HG03521 (cell line): ENCODE measurements around the gene STX18.
"Not testable (repeated sequence)": the region's sequence is repeated elsewhere in the genome, so short reads cannot be mapped to it uniquely, and the experiment has no call there.

ENCODE experiments used
- ATAC-seq: cut with Tn5 transposase; IDR thresholded peaks from one replicate; pipeline ENCODE4 v1.9.1; 2021; ENCODE audit warnings: mild to moderate bottlenecking, moderate library complexity; ENCODE audit not compliant: unreplicated experiment

STX18 gene

DNA sequence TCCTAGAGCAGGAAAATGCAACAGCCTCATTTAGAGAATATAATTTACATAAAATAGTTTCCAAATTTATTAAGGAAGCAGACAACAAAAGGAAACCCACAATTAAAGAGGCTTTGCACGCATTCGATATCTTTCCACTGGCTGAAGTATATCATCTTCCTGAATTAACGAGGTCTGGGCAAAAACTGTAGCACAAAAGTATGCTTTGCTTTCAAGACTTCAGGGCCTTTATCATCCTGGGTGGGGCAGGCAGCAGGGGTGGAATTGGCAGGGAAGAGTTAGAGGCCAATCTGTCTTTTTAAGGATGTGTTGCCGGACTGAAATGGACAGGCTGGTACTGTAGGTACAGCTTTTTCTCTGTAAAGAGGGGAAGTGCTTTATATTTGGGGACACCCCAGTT is 17.0 kb upstream of the STX18 start:
- no peak for ATAC-seq

- no peak for ATAC-seq
Observed at GRCh38 chr4:4555916-4556315, 14.1 kb upstream of the STX18 start.

GRCh38 chr4:4554234-4554633 is 12.4 kb upstream of the STX18 start:
- ATAC-seq: no peak

DNA sequence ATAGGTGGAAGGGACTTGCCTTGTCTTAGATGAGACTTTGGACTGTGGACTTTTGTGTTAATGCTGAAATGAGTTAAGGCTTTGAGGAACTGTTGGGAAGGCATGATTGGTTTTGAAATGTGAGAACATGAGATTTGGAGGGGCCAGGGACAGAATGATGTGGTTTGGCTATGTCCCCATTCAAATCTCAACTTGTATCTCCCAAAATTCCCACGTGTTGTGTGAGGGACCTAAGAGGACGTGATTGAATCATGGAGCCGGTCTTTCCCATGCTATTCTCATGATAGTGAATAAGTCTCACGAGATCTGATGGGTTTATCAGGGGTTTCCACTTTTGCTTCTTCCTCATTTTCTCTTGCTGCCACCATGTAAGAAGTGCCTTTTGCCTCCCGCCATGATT is 10.2 kb upstream of the STX18 start:
- ATAC-seq: not testable (repeated sequence)

DNA sequence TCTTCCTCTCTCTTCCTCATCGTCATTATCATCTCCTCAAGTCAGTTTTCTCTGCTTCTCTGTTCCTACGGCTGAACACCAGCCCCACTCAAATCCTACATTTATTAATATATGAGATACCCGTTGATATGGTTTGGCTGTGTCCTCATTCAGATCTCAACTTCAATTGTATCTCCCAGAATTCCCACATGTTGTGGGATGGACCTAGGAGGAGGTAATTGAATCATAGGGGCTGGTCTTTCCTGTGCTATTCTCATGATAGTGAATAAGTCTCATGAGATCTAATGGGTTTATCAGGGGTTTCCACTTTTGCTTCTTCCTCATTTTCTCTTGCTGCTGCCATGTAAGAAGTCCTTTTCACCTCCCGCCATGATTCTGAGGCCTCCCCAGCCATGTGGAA is 8.3 kb upstream of the STX18 start:
- ATAC-seq: not testable (repeated sequence)

DNA sequence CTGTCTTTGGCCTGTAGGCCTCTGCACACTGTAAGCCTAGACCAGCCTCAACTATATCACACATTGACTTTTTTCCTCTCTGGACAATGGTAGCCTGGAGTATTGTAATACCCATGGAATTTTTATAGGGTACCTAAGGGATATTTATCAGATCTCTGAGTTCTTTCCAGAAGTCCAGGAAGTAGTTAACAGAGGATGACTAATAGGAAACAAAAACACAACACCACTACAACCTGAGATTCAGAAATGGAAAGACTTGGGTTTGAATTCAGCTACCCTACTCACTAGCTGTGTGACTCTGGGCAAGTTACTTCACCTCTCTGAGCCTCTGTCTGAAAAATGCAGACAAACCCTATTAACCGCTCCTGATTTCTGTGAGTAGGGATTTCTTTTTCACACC is 7.7 kb upstream of the STX18 start:
- no peak for ATAC-seq

GRCh38 chr4:4542774-4543485 is 1.1 kb upstream of the STX18 start:
- ATAC-seq: no peak

GRCh38 chr4:4541040-4541631 is 712 bp downstream of the STX18 start:
- peak; percentile 47 for ATAC-seq

DNA sequence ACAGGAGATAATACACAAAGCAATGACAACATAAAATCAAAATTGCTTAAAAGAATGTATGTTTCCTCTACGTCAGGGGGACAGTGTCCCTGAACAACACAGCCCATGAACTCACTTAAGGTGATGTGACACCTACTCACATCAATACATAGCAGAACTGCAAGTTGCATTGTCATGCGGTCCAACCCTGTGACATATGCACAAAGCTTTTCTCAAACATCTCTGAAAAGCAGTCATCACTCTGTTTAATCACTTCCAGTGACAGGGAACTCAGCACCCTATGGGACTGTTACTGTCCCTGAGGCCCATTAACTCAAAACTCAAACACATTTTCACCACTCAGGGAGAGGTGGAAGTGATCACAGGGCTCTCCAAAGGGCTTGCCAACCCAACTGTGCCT is 2.4 kb downstream of the STX18 start:
- ATAC-seq: no peak

GRCh38 chr4:4535590-4535989 is 6.3 kb downstream of the STX18 start:
- ATAC-seq: no peak

DNA sequence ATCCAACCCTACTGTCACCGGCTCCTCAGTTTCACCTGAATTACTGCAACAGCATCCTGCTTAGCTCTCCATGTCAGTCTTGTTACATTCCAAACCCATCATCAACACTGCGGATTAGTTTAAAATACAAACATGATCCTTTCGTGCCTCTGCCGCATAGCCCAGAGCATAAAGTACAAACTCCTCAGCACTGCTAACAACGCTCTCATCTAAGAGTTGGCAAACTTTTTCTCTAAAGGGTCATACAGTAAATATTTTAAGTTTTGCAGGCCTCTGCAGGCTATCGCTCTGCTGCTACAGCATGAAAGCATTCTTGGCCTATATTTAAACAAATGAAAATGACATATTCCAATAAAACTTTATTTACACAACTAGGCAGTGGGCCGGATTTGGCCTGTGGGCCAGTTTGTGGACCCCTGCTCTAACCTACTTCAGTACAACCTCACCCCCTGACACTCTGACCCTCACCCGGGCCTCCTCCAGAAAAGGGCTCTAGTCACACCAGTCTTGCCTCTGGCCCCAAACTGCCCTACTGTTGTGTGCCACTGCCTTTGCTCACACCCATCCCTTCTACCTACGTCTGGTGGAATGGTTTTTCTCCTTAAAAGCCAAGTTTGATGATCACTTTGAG is 7.2 kb downstream of the STX18 start:
- ATAC-seq: no peak

GRCh38 chr4:4533461-4534169 is 8.2 kb downstream of the STX18 start:
- no peak for ATAC-seq

DNA sequence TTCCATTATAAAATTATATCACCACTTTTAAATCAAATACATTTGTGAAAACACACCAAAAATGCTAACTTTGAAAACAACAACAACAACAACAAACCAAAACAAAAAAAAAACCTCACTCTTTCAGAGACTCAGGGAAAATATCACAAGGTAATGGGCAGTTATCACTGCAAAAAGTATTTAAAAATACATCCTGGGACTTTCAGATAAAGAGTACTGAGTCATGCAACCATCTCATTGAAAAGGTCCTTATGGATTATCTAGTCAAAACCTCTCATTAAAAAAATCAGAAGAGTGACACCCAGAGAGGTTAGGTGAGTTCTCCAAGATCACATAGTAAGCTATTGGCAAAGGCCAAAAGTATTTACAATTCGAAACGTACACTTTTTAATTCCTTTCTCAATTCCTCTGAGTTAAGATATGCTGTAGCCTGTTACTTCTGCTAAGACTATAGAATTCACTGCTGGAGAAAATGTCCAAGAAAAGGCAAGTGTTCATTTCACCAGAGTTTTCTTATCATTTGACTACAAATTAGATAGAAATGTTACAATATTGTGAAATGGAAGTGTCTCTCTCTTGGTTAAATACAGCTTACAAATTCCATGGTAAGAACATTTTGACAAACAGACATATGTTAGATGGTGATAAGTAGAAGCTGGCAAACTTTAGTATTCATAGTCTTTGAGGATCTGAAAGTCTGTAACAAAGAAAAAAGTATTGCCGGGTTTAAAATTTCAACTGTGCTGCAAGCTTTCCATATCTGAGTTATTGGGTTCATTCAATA is 9.3 kb downstream of the STX18 start:
- no peak for ATAC-seq

GRCh38 chr4:4529392-4529791 is 12.5 kb downstream of the STX18 start:
- ATAC-seq: no peak

DNA sequence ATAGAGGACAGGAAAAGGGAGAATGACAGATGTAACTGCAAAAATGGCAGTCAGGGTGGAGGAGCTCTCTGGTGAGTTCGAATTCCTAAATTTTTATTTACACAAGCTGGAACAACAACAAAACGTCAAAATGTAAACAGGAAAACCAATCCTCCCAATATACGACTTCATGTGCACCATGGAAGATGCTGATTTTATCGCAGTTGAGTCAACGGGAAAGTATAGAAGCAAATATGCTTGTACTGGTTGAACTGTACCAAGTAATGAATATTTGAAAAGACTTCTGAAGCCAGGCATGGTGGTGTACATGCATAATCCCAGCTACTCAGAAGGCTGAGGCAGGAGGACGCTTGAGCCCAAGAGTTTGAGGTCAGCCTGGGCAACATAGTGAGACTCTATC is 15.4 kb downstream of the STX18 start:
- ATAC-seq: no peak

DNA sequence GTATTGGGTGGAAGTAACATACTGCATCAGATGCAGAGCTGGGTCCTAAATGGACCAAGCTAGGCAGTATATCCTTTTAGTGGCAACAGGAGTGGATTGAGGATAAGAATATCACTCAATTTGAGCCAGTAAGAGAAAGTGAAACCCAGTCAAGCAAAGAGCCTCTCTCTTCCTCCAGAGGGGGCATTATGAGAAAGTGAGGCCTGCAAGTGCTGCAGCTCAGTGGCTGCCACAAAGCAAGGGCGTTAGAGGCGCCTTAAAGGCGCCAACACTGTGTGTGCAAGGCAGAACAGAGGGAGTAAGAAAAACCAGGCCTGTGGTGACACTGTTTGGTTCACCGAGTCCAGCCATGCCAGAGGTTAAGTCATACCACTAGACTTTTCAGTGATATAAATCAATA is 17.5 kb downstream of the STX18 start:
- peak; percentile 99 for ATAC-seq

DNA sequence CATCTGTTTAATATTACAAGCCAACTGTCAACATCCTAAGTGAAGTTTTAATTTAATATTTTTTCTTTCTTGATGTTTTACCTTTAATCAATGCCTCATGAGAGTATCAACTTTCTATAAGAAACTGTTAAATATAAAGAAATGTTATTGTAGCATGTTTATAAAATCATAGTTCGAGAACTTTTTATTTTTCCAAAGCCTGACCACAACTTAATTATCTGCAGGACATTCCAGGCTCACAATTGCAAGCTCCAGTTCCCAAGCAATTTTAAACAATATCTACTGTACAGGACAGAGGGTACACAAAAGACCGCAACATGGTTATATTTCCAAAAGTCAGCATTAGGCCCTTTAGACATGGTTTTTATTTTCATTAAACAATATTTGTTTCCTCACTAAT is 20.1 kb downstream of the STX18 start:
- ATAC-seq: no peak

DNA sequence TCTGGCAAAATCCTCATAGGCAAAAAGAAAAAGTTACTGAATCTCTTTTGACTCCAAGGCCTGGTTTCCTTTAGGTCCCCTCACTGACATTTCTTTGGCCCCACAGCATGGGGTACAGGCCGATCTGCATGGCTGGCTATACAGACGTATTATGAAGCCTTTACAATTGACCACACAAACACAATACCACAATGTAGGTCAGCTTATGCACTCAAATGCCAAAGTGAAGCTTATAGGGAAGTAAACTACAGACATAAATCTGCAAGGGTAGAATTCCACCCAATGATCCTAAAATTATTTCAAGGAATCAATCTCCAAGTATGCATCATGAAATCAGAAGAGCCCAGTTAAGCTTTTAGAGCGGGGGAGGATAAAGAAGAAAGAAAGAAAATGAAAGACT is 20.7 kb downstream of the STX18 start:
- ATAC-seq: no peak

DNA sequence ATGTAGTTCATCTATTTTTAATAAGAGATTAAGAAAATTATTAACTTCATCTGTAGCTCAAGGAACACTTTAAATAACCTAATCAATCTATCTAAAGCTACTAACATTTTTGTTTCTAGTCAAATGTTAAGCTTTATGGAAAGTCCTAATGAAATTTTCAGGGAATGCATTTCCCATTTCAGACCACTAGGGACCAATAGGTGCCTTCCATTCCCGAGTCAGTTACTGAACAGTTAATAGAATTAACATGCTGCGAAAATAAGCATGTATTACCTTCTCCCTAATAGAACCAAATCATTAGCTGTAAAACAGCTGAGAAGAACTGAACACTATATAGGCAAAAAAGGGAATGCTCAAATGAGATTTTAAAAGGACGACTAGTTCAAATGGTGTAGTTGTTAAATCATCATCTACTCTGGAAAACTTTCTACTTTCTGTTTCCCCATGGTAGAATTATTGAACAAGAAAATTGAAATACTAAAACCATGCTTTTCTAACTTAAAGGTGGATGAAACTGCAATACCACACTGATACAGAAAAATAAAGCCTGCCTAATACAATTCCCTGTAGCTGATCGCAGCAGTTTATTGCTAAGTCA is 22.5 kb downstream of the STX18 start:
- ATAC-seq: no peak

GRCh38 chr4:4518747-4519146 is 23.1 kb downstream of the STX18 start:
- no peak for ATAC-seq

- no peak for ATAC-seq
Observed at GRCh38 chr4:4514786-4515185, 27.1 kb downstream of the STX18 start.
